ENCODE results near the gene HTR6.

DNA sequence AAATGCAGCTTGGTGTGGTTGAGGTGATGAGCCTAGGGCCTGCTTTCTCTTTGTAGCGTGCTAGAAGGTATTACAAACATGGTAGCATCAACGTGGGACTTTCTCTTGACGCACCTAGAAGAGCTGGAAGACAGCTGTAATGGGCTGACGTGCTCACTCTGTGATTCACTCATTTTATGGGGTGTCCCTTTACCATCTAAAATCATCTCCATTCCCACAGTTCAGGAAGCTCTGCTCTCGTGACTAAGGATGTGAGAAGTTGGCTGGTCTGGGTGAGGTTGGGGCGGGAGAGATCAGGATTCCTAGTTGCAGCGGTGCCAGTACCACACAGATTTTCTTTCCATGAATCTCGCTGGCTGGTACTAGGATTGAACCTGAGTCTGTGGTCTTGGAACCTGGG, 4.2 kb downstream of the HTR6 start:
- no peak for TF ChIP-seq EZH2 (IDR thresholded peaks at IDR 0.05)
- TF ChIP-seq POLR2AphosphoS5 (IDR thresholded peaks at IDR 0.05; ENCODE audit: borderline replicate concordance, low read depth, low read length): no peak
- TF ChIP-seq FOXP2 (optimal IDR thresholded peaks at IDR 0.05; ENCODE audit: control extremely low read depth, extremely low read length, insufficient read depth): no peak

Measured in SK-N-MC (cell line).